WERI-Rb-1 (cell line): ENCODE results near the gene ZDHHC11.

Experiments
- DNase-seq: peaks from one replicate; pipeline ENCODE4 v3.0.0-alpha.2; 2020
- H3K27ac ChIP-seq: fragments of 250-450 bp; sonication (Bioruptor Pico); 2 replicates; pipeline ENCODE4 v1.5.1; 2020; ENCODE audit warnings: mild to moderate bottlenecking, moderate library complexity
- H3K27me3 ChIP-seq: fragments of 250-450 bp; sonication (Bioruptor Pico); 2 replicates; pipeline ENCODE4 v1.5.1; 2021; ENCODE audit warnings: mild to moderate bottlenecking, low read depth, moderate library complexity; ENCODE audit not compliant: insufficient read depth, severe bottlenecking
- H3K36me3 ChIP-seq: fragments of 250-450 bp; sonication (Bioruptor Pico); 2 replicates; pipeline ENCODE4 v1.5.1; 2020; ENCODE audit warnings: mild to moderate bottlenecking, moderate library complexity
- H3K4me3 ChIP-seq: 2 replicates; pipeline ENCODE4 v1.5.1; 2011; ENCODE audit warnings: low read depth, mild to moderate bottlenecking, control low read depth, low read length
- H3K9me3 ChIP-seq: fragments of 250-450 bp; sonication (Bioruptor Pico); 2 replicates; pipeline ENCODE4 v1.5.1; 2021; ENCODE audit warnings: mild to moderate bottlenecking, moderate library complexity; ENCODE audit not compliant: severe bottlenecking
- CTCF ChIP-seq: IDR thresholded peaks from 2 replicates; pipeline ENCODE4 v1.5.1; 2011; ENCODE audit warnings: low read depth, mild to moderate bottlenecking, control low read depth, inconsistent platforms, low read length

ZDHHC11 gene

GRCh38 chr5:891117-891836, 40.5 kb upstream of the ZDHHC11 start:
- Histone ChIP-seq H3K36me3 (peaks cover 86% of the 10 kb centered on the region), H3K27me3 (no peaks in the 10 kb centered on the region), H3K4me3 (peak overlapping the region; percentile 76), H3K27ac (peak overlapping the region; percentile 94), H3K9me3 (no peaks in the 10 kb centered on the region)
- no peak for TF ChIP-seq CTCF
- no peak for DNase-seq

- Histone ChIP-seq H3K4me3 (no peak overlapping the region), H3K27me3 (no peaks in the 10 kb centered on the region), H3K36me3 (peaks cover 87% of the 10 kb centered on the region), H3K27ac (no peak overlapping the region), H3K9me3 (no peaks in the 10 kb centered on the region)
- TF ChIP-seq CTCF = no peak
- no peak for DNase-seq
Measured at GRCh38 chr5:889075-889710, 38.4 kb upstream of the ZDHHC11 start.

- Histone ChIP-seq H3K27me3 (no peaks in the 10 kb centered on the region), H3K36me3 (peaks cover 87% of the 10 kb centered on the region), H3K9me3 (no peaks in the 10 kb centered on the region), H3K4me3 (no peak overlapping the region), H3K27ac (no peak overlapping the region)
- TF ChIP-seq CTCF = no peak
- DNase-seq = no peak
Measured at GRCh38 chr5:888638-889035, 37.9 kb upstream of the ZDHHC11 start.

GRCh38 chr5:887947-888637, 37.3 kb upstream of the ZDHHC11 start:
- Histone ChIP-seq H3K4me3 (no peak overlapping the region), H3K36me3 (peaks cover 91% of the 10 kb centered on the region), H3K27me3 (no peaks in the 10 kb centered on the region), H3K27ac (no peak overlapping the region), H3K9me3 (no peaks in the 10 kb centered on the region)
- TF ChIP-seq CTCF = no peak
- no peak for DNase-seq

- Histone ChIP-seq H3K27me3 (no peaks in the 10 kb centered on the region), H3K36me3 (peaks cover 98% of the 10 kb centered on the region), H3K27ac (no peak overlapping the region), H3K4me3 (no peak overlapping the region), H3K9me3 (no peaks in the 10 kb centered on the region)
- no peak for TF ChIP-seq CTCF
- DNase-seq = no peak
Measured at GRCh38 chr5:886716-887325, 36.0 kb upstream of the ZDHHC11 start.
